ENCODE results near the gene C15orf39. TPM values are rescaled to one million over a fixed set of nuclear protein-coding genes. Genes with fewer than 3 reads are reported as not detected.

Gene C15orf39
- total RNA-seq, 6 experiments from 2014 or later: 3.6 to 9.4 (median 5.8) TPM

DNA sequence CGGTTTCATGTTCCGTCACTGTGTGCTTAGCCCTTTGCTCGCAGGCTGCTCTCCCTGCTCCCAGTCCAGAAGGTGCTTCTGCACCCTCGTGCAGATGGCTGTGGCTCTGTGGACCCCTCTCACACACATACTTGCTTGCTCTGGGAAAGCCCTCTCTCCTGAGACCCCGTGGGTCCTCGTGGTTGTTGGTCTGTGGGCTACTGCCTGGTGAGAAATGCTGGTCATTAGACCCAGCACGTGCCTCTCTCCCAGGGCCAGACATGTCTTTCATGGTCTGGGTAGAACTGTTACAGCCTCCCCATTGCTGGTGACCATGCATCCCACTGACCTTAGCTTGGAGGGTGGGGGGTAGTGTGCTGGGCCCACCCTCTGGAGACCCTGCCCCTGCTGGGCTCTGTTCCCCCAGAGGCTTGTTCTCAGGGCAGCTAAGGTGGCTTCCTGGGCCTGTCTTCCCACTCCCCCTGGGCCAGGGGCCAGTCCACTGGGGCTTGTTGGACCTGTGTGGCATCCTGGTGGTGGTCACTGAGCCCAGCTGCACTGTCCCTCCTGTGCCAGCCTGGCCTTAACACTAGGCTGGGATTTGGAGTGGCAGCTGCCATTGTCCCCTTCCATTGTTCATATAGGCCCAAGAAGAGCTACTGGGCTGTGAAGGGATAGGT lies 10.6 kb downstream of the C15orf39 start:
- Histone ChIP-seq H3K9me3 (no peaks in the 10 kb centered on the region), H3K27ac (no peak overlapping the region), H3K27me3 (no peaks in the 10 kb centered on the region), H3K4me3 (no peak overlapping the region), H3K36me3 (peaks cover 0 to 14% (median 9%) of the 10 kb centered on the region in 4 donors), H3K4me1 (no peaks in the 10 kb centered on the region)
- intact Hi-C loops (cut with DNase I): no loop called here
- WGBS (ENCODE audit: insufficient coverage, low coverage, low lambda C conversion rate, missing lambda C conversion rate): 95% methylated on average over 3 of the region's 7 CpGs
- TF ChIP-seq POLR2A (IDR thresholded peaks at IDR 0.05): no peak
- TF ChIP-seq, protein P1, sequence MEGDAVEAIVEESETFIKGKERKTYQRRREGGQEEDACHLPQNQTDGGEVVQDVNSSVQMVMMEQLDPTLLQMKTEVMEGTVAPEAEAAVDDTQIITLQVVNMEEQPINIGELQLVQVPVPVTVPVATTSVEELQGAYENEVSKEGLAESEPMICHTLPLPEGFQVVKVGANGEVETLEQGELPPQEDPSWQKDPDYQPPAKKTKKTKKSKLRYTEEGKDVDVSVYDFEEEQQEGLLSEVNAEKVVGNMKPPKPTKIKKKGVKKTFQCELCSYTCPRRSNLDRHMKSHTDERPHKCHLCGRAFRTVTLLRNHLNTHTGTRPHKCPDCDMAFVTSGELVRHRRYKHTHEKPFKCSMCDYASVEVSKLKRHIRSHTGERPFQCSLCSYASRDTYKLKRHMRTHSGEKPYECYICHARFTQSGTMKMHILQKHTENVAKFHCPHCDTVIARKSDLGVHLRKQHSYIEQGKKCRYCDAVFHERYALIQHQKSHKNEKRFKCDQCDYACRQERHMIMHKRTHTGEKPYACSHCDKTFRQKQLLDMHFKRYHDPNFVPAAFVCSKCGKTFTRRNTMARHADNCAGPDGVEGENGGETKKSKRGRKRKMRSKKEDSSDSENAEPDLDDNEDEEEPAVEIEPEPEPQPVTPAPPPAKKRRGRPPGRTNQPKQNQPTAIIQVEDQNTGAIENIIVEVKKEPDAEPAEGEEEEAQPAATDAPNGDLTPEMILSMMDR (IDR thresholded peaks at IDR 0.05): no peak
- no peak for ATAC-seq
- no peak for DNase-seq

DNA sequence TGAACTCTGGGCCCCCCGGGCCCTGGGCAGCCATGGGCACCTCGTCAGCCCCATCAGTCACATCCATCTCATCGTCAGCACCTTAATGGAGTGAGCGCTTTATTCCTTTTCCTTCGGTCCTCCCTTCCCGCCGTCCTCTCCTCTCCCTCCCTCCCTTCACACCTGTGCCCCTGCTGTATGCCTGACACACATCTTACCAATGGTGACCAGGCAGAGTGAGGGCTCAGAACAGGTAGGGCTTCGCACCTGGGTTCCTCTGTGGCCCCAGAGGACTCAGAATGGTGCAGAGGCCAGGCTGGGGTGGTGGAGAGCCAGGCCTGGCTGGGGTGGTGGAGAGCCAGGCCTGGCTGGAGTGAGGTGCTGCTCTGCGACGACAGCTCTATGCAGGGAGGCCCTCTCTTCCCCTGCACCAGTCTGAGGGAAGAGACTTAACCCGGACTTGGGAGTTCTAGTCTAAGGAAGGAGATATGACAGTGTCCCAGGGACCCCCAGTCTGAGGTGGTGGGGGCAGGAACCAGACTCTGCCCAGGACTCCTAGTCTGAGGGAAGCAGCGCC lies 11.6 kb downstream of the C15orf39 start:
- 89% methylated on average over 9 of the region's 12 CpGs for WGBS (ENCODE audit: insufficient coverage, low coverage, low lambda C conversion rate, missing lambda C conversion rate)
- Histone ChIP-seq H3K4me1 (no peaks in the 10 kb centered on the region), H3K27ac (no peak overlapping the region), H3K36me3 (peaks cover 0 to 13% (median 9%) of the 10 kb centered on the region in 4 donors), H3K27me3 (no peaks in the 10 kb centered on the region), H3K4me3 (no peak overlapping the region), H3K9me3 (no peaks in the 10 kb centered on the region)
- intact Hi-C loops (cut with DNase I): no loop called here
- TF ChIP-seq POLR2A (IDR thresholded peaks at IDR 0.05): no peak
- TF ChIP-seq, protein P1 (IDR thresholded peaks at IDR 0.05): no peak
- no peak for ATAC-seq
- no peak for DNase-seq

DNA sequence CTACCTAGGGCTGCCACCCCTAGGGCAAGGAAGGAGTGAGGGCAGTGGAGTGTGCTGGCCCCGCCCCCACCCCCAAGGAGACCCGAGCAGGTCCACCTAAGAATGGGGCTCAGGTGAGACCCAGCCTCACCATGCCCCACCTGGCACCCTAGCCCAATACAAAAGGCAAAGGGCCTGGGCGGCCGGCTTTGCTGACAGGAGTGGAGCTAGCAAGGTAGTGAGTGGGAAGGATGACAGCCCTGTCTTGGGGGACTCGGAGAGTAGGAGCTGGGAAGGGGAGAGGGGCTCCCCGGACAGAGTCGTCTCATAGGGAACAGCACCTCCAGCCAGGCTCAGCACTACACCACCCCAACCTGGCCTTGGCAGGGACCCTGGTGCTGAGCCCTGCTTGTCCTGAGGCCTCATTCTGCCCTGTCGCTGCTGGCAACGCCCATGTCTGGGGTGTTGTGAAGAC lies 12.1 kb downstream of the C15orf39 start:
- ATAC-seq (no peak), DNase-seq (no peak)
- H3K27ac ChIP-seq: no peak overlapping the region
- no peaks in the 10 kb centered on the region for H3K27me3 ChIP-seq
- no peak overlapping the region for H3K4me3 ChIP-seq
- H3K4me1 ChIP-seq: no peaks in the 10 kb centered on the region
- no CpG with 5 or more reads among the region's 9 CpGs for WGBS (ENCODE audit: insufficient coverage, low coverage, low lambda C conversion rate, missing lambda C conversion rate)
- intact Hi-C loops (cut with DNase I): no loop called here
- peaks cover 0 to 13% (median 6%) of the 10 kb centered on the region in 4 donors for H3K36me3 ChIP-seq
- no peak for TF ChIP-seq POLR2A (IDR thresholded peaks at IDR 0.05)
- TF ChIP-seq, protein P1 (IDR thresholded peaks at IDR 0.05): no peak
- H3K9me3 ChIP-seq: no peaks in the 10 kb centered on the region

DNA sequence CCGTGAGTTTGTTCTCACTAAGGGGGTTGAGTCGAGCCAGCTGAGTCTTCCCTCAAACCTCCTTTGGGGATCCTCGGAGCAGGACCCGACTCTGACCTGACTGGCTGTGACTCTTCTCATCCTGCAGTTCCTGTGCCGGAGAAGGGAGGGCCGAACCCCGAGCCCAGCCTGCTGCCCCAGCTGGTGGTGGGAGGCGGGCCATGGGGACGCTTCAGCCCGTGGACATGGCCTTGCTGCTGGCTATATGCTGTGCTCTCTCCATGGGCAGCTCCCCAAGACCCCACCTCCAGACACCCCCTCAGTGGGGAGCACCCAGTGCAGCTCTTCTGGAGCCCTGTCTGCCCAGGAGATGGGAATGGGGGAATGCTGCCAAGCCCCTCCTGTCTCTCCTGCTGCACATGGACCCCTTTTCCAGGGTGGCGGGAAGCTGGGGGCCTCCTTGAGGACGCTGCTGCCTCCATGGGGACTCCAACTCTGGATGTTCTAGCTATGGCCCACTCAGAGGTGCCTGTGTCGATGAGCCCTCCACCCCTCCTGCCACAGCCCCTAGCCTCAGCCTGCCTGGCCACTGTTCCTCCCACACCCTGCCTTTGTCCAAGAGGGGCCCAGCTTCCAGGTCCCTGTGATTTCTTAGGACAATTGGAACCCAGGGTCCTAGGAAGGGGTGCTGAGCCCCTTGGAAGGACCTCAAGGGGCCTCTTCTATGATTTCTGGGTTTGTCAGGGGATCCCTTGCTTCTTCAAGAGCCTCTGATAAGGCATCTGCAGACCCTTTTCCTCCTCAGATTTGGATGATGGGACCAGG lies 12.8 kb downstream of the C15orf39 start:
- no peak for DNase-seq
- Histone ChIP-seq H3K27ac (no peak overlapping the region), H3K36me3 (peaks cover 0 to 13% (median 6%) of the 10 kb centered on the region in 4 donors), H3K4me3 (no peak overlapping the region), H3K4me1 (peaks cover 0 to 2% (median 0%) of the 10 kb centered on the region in 4 donors), H3K27me3 (no peaks in the 10 kb centered on the region), H3K9me3 (no peaks in the 10 kb centered on the region)
- no peak for TF ChIP-seq POLR2A (IDR thresholded peaks at IDR 0.05)
- ATAC-seq: no peak
- whole genome bisulfite sequencing (ENCODE audit: insufficient coverage, low coverage, low lambda C conversion rate, missing lambda C conversion rate): 41% methylated on average over 3 of the region's 13 CpGs
- intact Hi-C loops (cut with DNase I): no loop called here
